ENCODE results near the gene UNC119.

The UNC119 gene

DNA sequence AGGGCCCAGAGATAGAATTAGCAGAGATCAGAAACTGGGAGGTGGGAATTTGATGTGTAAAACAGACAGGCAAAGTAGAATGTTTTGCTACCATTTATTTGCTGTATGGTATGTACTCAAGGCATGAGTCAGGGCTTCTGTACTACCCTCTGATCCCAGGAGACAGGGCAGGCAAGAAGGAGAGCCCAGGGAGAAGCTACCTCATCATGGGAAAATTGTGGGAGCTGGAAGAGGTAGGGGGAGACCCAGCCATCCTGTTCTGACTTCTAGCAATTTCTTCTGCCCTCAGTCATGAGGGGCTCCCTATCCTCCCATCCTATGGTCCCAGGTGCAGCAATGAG, 20.6 kb upstream of the UNC119 start:
- DNase-seq (ENCODE audit: low read depth): no peak

GRCh38 chr17:28572259-28573039, 20.0 kb upstream of the UNC119 start:
- DNase-seq (ENCODE audit: low read depth): no peak

GRCh38 chr17:28571361-28572122, 19.1 kb upstream of the UNC119 start, which contains the start of gene PIGS:
Gene PIGS, minus strand, starts transcription at chr17:28571524. Its CDS starts 28 bp downstream, at chr17:28571496.
- peak; percentile 82 for DNase-seq (ENCODE audit: low read depth)

- DNase-seq (ENCODE audit: low read depth): no peak
Observed at GRCh38 chr17:28570716-28571360, 18.4 kb upstream of the UNC119 start.

DNA sequence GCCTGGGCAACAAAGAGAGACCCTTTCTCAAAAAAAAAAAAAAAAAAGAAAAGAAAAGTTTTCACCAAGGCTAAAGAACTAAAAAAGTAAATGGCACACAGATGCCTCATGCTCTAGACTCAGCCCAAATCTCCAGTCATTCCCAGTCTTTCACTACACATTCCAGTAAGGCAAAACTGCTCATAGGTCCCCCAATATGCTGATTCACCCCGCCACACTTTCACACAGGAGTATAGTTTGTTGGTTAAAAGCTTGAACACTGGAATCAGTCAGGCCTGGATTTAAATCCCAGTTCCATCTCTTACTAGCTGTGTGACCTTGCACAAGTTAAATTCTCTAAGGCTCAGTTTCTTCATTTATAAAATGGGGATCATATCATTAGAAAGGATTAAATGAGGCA, 17.0 kb upstream of the UNC119 start:
- DNase-seq (ENCODE audit: low read depth): no peak

DNA sequence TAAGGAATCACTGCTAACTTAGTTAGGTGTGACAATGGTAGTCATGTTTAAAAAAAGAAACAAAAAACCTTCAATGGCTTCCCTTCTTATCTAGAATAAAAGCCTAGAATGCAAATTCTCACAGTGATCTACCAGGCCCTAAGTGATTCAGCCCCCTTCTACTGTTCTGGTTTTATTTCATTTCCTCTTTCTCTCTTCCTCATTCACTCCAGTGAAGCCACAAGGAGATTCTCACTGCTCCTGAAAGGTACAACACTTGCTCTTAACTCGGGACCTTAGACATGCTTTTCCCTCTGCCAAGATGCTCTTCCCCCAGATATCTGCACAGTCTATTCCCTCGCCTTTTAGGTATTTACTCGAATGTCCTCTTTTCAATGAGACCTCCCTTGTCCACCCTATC, 15.2 kb upstream of the UNC119 start:
- no peak for DNase-seq (ENCODE audit: low read depth)

DNA sequence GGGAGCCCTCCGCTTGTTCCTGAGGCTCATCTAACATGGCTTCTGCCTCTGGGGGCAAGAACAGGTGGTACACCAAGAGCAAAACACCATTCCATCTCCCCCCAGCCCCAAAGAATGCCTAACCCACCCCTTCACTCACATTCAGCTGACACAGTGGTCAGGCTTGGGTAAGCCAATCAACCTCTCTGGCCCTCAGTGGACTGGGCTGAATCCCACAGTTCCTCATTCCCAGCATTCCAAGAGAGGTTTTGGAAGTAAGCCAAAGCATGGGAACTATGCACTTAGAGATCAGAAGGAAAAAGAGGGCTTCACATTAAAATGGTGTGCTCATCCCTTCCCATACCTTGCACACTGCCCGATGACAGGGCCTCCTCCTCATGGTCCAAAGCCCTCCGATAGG, 11.1 kb upstream of the UNC119 start:
- DNase-seq (ENCODE audit: low read depth): peak; percentile 82

DNA sequence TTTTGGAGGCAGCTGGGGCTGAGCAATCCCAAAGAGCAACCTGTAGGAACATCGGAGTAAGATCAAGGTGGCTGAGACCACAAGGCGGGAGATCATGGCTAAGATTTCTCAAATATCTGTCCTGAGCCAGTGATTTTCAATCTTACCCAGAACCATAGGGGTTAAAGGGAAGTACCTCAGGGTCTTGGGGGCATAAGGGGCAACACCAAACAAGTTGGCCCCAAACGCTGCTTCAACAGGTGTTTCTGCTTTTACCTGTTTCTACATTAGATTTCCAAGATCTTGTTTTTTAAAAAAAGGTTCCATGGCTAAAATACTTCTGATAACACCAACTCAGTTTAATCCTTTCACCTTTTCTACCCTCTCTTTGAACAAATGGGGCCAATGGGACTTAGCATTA, 2.6 kb upstream of the UNC119 start:
- DNase-seq (ENCODE audit: low read depth): no peak

- DNase-seq (ENCODE audit: low read depth): no peak
Observed at GRCh38 chr17:28554565-28554964, 2.1 kb upstream of the UNC119 start.

DNA sequence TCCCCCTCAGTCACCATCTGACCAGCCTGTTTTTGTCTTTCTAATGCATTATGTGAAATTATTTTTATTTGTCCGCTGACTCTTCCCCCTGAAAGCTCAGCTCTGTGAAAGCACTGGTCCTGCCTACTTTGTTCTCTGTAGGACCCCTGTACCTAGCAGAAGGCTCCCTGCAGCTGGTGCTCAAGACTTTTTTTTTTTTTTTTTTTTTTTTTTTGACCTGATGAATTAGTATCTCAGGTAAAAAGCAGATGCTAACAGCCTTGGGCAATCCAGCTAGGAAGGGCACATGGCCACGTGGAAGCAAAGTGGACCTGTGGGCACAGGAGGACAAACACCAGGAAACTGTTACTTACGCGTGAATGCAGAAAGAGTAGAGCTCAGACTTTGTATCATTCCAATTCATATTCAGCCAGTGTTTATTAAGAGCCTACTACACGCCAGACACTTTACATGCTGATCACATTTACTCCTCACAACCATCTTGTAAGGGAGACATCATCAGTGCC, 629 bp upstream of the UNC119 start:
- DNase-seq (ENCODE audit: low read depth): no peak

DNA sequence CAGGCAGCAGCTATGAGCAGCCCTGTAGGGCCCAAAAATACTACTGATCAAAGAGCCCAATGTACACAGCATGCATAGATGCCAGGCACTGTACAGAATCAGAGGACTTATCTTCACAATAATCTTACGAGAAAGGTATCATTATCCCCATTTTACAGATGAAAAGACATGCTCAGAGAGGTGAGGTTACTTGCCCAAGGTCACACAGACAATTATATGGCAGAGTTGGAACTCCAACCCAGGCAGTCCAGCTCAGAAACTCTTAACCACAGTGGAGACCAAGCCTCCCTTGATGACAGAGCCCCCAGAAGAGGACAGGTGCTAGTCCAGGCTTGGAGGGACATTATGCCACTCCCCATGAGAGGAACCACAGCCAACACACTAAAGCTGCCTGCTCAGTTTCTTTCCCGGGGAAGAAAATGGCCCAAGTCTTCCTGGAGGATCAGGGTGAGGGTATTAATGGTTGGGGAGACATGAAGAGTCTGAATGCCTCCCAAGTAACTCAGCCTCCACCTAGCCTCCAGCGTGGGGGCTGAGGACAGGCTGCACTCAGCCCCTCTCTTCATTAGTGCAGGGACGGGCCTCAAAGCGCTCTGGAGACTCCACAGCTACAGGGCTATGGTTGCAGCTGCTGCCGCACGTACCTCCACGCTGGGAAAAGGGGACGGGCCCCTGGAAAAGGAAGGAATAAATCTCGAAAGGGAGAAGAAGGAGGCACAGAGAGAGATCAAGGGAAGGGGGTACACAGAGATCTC, 826 bp downstream of the UNC119 start:
- DNase-seq (ENCODE audit: low read depth): peak; percentile 9

DNA sequence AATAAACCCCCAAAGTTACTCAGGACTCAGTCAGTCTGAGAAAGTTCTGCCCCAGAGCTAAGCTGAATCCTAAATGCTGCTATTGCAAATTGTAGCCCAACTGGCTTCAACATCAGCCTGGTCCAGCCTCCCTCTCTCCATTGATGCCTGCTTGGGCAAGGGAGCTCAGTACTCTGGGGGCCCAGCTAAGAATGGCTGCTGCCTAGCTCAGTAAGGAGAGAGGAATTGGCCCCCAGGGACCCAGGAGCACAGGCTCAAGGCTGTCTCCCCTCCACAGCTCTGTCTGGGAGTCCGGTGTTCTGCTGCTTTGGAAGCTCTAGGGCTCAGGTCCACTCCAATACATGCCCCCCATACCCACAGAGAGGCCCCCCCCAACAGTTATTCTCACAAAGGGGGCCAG, 1.6 kb downstream of the UNC119 start:
- DNase-seq (ENCODE audit: low read depth): no peak

DNA sequence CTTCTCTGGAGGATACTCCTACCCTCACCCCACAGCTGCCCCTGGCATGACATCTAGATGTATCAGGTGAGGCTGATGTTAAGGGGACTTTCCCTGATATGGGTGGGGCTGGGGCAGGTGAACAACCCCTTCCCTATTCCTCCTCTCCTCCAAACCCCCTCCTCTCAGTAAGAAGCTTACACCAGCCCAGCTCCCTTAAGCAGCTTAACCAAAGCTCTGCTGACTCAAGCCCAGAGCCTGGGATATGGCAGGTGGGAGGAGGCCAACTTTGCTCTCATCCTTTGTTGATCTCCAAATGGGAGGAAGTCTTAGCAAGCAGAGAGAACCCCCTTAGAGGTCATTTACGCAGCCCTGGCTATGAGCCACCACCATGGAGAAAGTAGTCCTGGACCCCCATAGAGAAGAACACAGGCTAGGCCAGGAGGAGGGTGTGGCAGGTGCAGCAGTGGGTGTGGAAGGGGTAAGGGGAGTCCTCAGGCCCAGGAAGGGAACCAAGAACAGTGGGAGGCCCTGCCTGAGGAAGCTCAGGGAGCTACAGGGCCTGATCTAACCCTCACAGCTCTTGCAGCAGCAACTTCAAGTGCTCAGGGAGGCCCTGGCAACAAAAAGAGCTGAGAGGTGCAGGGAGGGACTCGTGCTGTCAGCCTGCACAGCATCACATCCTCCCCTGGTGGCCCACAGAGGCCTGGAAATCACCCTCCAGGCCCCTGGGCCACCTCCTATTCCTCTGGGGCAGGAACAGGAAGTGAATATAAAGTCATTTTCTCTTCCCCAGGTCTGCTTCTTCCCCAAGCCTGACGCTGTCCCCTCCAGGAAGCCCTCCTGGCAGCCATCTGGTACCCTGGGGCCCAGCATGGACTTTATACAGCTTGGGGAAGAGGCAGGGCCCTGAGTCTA, 2.9 kb downstream of the UNC119 start:
- no peak for DNase-seq (ENCODE audit: low read depth)

DNA sequence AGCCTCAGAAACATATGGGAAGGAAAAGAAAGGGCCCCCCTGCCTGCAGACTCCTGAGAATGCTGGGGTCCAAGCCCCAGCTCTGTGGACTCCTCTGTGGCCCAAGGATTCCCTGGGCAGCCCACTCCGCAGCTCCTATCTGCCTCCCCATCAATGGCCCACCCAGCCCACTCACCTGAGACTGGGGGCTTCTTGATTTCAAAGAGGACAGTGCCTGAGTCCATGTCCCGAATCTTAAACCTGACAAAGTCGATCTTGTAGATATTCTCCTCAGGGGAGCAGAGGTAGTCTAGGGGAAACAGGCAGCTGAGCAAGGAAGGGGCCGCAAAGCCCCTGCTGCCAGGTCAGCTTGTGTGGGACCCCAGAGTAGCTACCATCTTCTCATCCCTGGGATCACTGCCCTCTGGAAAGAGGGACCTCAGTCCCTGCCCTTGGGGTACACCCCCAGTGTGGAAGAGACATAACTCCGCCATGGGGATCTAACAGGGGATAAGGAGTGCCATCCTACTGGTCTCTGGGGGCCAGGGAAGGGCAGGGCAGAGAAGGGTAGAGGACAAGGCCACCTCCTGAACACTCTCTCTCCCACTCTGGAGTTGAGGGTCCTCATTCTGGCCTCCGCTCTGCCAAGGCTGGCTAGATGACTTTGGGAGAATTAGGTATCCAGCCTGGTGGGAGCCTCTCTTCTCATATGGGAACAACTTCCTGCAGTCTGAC, 3.9 kb downstream of the UNC119 start:
- DNase-seq (ENCODE audit: low read depth): no peak

GRCh38 chr17:28547623-28548416, 4.6 kb downstream of the UNC119 start:
- peak; percentile 52 for DNase-seq (ENCODE audit: low read depth)

DNA sequence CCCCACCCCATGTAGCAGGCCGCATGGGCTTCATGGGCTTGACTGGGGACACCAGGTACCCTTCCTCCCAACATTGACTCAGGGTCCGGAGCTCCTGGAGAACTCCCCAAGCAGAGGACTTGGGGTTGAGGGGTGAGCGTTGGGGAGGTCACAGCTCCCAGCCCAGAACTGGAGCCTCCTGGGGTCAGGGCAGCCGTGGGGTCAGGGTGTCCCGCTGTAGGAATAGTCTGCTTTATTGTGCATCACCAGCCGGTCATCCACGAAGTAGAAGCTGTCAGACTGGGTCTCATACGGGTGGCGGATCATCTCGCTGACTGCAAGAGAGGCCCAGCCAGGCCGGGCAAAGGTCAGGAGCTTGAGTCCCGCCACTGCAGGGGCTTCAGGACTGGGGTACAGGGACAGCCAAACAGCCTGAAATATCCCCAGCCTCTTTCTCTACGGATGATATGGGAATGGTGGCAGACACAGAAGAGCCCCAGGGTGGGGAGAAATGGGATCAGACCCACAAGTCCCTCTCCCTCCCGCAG, 5.3 kb downstream of the UNC119 start:
- no peak for DNase-seq (ENCODE audit: low read depth)

DNA sequence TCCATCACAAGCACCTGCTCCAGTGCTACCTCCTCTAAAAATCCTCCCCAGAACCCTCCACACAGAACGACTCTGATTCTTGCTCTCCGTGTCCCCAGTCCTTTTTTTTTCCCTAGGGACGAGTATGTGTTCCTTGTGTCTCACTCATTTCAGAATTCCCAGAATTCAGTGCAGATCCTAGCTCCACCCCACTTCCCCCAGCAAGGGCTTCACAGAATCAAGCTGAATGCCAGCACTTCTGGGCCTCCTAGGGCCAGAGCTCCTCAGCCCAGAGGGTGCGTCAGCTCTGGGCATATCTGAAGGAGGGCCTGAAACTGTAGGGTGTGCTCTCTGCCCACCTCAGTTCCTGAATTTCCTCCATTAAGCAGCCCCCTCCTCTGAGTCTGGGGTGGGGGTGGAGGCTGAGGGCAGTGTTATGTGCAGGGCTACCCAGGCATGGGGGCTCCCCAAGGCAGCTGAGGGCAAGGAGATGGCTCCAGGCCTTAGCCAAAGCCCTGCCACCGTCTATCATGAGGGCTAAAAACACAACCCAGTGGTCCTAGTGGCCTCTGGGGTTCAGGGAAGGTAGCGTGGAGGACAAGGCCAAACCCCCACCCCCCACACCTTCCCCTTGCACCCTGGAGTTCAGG, 6.5 kb downstream of the UNC119 start:
- DNase-seq (ENCODE audit: low read depth): peak; percentile 7

DNA sequence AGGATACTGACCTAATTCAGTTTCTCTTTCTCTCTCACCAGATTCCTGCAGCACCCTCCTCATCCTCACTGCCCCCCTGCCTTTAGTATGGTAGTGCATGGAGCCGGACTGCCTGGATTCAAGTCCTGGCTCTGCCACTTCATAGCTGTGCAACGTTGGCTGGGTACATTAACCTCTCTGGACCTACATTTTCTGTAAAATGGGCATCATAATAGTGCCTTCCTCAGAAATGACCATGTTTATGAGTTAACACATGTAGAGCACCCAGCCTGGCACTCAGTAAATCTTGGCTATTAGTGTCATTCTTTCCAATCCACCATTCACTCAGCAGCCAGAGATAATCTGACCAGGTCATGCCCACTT, 7.3 kb downstream of the UNC119 start:
- DNase-seq (ENCODE audit: low read depth): no peak

Measured in amniotic epithelial cell (primary cell).